ENCODE results near the gene AHRR. TPM values are rescaled to one million over a fixed set of nuclear protein-coding genes. Genes with fewer than 3 reads are reported as not detected.

AHRR gene
- total and polyA plus RNA-seq, 2 experiments from 2014 or later = 1.8 to 2.4 TPM

DNA sequence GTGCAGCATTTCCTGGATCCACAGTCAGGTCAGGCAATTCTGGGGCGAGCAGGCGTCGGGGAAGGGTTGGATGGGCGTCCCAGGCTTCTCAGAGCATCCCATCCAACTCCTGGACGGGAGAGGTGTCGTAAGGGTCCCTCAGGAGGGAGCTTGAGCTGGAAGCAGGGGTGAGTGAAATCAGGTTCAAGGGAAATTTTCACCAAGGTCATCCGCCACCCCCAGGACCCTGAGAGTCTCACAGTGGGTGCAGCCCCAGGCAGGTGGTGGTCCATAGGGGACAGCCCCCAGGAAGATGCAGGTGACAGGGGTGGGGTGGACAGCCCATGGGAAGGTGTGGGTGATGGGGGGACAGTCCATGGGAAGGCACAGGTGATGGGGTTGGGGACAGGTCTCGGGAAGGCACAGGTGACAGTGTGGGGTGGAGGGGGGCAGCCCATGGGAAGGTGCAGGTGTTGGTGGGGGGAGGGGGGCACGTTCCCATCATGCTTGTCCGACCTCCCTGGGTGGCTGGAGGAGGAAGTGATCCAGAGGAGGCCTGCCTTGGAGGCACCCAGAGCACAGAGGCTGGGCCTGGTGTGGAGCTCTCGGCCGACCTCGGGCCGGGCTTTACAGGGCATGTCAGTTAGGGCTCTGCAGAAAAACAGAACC is 48.9 kb downstream of the AHRR start:
- Histone ChIP-seq H3K27me3 (no peaks in the 10 kb centered on the region), H3K36me3 (replicated peaks; ENCODE audit: insufficient read depth, low read depth) (no peaks in the 10 kb centered on the region), H3K4me3 (no peak overlapping the region), H3K9me2 (replicated peaks; ENCODE audit: insufficient read depth) (no peaks in the 10 kb centered on the region), H2AFZ (no peak overlapping the region), H3K79me2 (no peaks in the 10 kb centered on the region), H3K4me2 (no peak overlapping the region), H4K20me1 (ENCODE audit: insufficient read depth, poor library complexity, severe bottlenecking) (no peaks in the 10 kb centered on the region), H3K27ac (no peak overlapping the region), H3K9me3 (ENCODE audit: low read depth) (no peaks in the 10 kb centered on the region), H3K4me1 (ENCODE audit: insufficient read depth) (peaks cover 35% of the 10 kb centered on the region)
- WGBS (ENCODE audit: low lambda C conversion rate, missing lambda C conversion rate) = 97% methylated on average over 11 of the region's 14 CpGs
- DNase-seq (ENCODE audit: low spot score) = no peak
- TF ChIP-seq EZH2phosphoT487 (IDR thresholded peaks at IDR 0.05; ENCODE audit: low read depth, severe bottlenecking, unreplicated experiment) (no peak), EZH2 (IDR thresholded peaks at IDR 0.05; ENCODE audit: borderline replicate concordance) (no peak)
- TF ChIP-seq, protein P1, sequence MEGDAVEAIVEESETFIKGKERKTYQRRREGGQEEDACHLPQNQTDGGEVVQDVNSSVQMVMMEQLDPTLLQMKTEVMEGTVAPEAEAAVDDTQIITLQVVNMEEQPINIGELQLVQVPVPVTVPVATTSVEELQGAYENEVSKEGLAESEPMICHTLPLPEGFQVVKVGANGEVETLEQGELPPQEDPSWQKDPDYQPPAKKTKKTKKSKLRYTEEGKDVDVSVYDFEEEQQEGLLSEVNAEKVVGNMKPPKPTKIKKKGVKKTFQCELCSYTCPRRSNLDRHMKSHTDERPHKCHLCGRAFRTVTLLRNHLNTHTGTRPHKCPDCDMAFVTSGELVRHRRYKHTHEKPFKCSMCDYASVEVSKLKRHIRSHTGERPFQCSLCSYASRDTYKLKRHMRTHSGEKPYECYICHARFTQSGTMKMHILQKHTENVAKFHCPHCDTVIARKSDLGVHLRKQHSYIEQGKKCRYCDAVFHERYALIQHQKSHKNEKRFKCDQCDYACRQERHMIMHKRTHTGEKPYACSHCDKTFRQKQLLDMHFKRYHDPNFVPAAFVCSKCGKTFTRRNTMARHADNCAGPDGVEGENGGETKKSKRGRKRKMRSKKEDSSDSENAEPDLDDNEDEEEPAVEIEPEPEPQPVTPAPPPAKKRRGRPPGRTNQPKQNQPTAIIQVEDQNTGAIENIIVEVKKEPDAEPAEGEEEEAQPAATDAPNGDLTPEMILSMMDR (IDR thresholded peaks at IDR 0.05; ENCODE audit: poor library complexity) = no peak

GRCh38 chr5:370959-371810 is 49.7 kb downstream of the AHRR start:
- Histone ChIP-seq H3K27me3 (no peaks in the 10 kb centered on the region), H3K79me2 (no peaks in the 10 kb centered on the region), H2AFZ (no peak overlapping the region), H3K9me3 (ENCODE audit: low read depth) (no peaks in the 10 kb centered on the region), H3K27ac (no peak overlapping the region), H3K4me2 (no peak overlapping the region), H3K4me1 (ENCODE audit: insufficient read depth) (peaks cover 35% of the 10 kb centered on the region), H3K9me2 (replicated peaks; ENCODE audit: insufficient read depth) (no peaks in the 10 kb centered on the region), H4K20me1 (ENCODE audit: insufficient read depth, poor library complexity, severe bottlenecking) (no peaks in the 10 kb centered on the region), H3K36me3 (replicated peaks; ENCODE audit: insufficient read depth, low read depth) (no peaks in the 10 kb centered on the region), H3K4me3 (no peak overlapping the region)
- WGBS (ENCODE audit: low lambda C conversion rate, missing lambda C conversion rate) = 93% methylated on average over 19 of the region's 19 CpGs
- TF ChIP-seq, protein P1 (IDR thresholded peaks at IDR 0.05; ENCODE audit: poor library complexity) = no peak
- TF ChIP-seq EZH2phosphoT487 (IDR thresholded peaks at IDR 0.05; ENCODE audit: low read depth, severe bottlenecking, unreplicated experiment) = no peak
- no peak for TF ChIP-seq EZH2 (IDR thresholded peaks at IDR 0.05; ENCODE audit: borderline replicate concordance)
- no peak for DNase-seq (ENCODE audit: low spot score)

GRCh38 chr5:371811-372555 is 50.5 kb downstream of the AHRR start:
- no peak for DNase-seq (ENCODE audit: low spot score)
- no peaks in the 10 kb centered on the region for H3K9me3 ChIP-seq (ENCODE audit: low read depth)
- no peaks in the 10 kb centered on the region for H3K9me2 ChIP-seq (replicated peaks; ENCODE audit: insufficient read depth)
- H3K4me2 ChIP-seq = no peak overlapping the region
- no peaks in the 10 kb centered on the region for H3K79me2 ChIP-seq
- no peaks in the 10 kb centered on the region for H4K20me1 ChIP-seq (ENCODE audit: insufficient read depth, poor library complexity, severe bottlenecking)
- 87% methylated on average over 12 of the region's 12 CpGs for WGBS (ENCODE audit: low lambda C conversion rate, missing lambda C conversion rate)
- peak overlapping the region; percentile 84 for H3K27ac ChIP-seq
- H3K27me3 ChIP-seq = no peaks in the 10 kb centered on the region
- no peaks in the 10 kb centered on the region for H3K36me3 ChIP-seq (replicated peaks; ENCODE audit: insufficient read depth, low read depth)
- H3K4me1 ChIP-seq (ENCODE audit: insufficient read depth) = peaks cover 35% of the 10 kb centered on the region
- TF ChIP-seq EZH2 (IDR thresholded peaks at IDR 0.05; ENCODE audit: borderline replicate concordance) = no peak
- TF ChIP-seq EZH2phosphoT487 (IDR thresholded peaks at IDR 0.05; ENCODE audit: low read depth, severe bottlenecking, unreplicated experiment) = no peak
- TF ChIP-seq, protein P1 (IDR thresholded peaks at IDR 0.05; ENCODE audit: poor library complexity) = no peak
- H2AFZ ChIP-seq = no peak overlapping the region
- H3K4me3 ChIP-seq = no peak overlapping the region
